SK-N-SH (cell line): ENCODE data around the gene STOX1. TPM values are rescaled to one million over a fixed set of nuclear protein-coding genes. Genes with fewer than 3 reads are reported as not detected.
A peak's percentile ranks its signal among the peaks of the same experiment; 100 is the strongest.

Experiments used
- CTCF ChIA-PET: fragments of 300-600, 350-600 bp; formaldehyde crosslinking; extraction: SDS; loops from one replicate; lab custom pipeline; 2021; lab: Yijun Ruan, JAX
- POLR2A ChIA-PET: fragments of 350-600 bp; sonication (Branson Sonifier 250); formaldehyde crosslinking; extraction: SDS; loops from one replicate; lab custom pipeline; 2020; ENCODE audit warnings: antibody characterized with exemption, inconsistent platforms; lab: Yijun Ruan, JAX
- DNase-seq: peaks from one replicate; pipeline ENCODE4 v3.0.0; 2012
- H2AFZ ChIP-seq: fragments of 200-600 bp; sonication (generic); 2 replicates; pipeline ENCODE4 v1.8.1; 2016; ENCODE audit warnings: antibody characterized with exemption, mild to moderate bottlenecking, low read depth
- H3F3A ChIP-seq: fragments of 200-600 bp; sonication (generic); replicated peaks from 2 replicates; pipeline ENCODE3; 2016; ENCODE audit warnings: antibody characterized with exemption, mild to moderate bottlenecking; ENCODE audit not compliant: insufficient read depth
- H3K27ac ChIP-seq, 2 experiments: fragments of 200-500 bp in 1 of 2; fragments of 200-600 bp in 1 of 2; sonication (Bioruptor generic) in 1 of 2; sonication (generic), shearing (Covaris generic) in 1 of 2; 2 replicates each; pipeline versions ENCODE4 v1.5.1 to v1.6.1; 2014 to 2016; ENCODE audit warnings: low read depth in 2 of 2, inconsistent platforms in 1 of 2, low read length in 1 of 2, mild to moderate bottlenecking in 1 of 2, mixed read lengths in 1 of 2
- H3K27me3 ChIP-seq: fragments of 200-600 bp; sonication (generic), shearing (Covaris generic); 2 replicates; pipeline ENCODE4 v1.6.1; 2016; ENCODE audit warnings: mixed run types; ENCODE audit not compliant: insufficient read depth
- H3K36me3 ChIP-seq, 2 experiments: fragments of 200-500 bp in 1 of 2; fragments of 200-600 bp in 1 of 2; sonication (Bioruptor generic) in 1 of 2; sonication (generic) in 1 of 2; replicated peaks in 1 of 2; 2 replicates each; pipeline versions ENCODE3 to v1.5.1; 2014 to 2016; ENCODE audit warnings: low read length in 1 of 2, mild to moderate bottlenecking in 1 of 2; ENCODE audit not compliant: insufficient read depth in 2 of 2, control insufficient read depth in 1 of 2
- H3K4me1 ChIP-seq, 2 experiments: fragments of 200-500 bp in 1 of 2; fragments of 200-600 bp in 1 of 2; sonication (Bioruptor generic) in 1 of 2; sonication (generic), shearing (Covaris generic) in 1 of 2; 2 replicates each; pipeline versions ENCODE4 v1.5.1 to v1.6.1; 2014 to 2016; ENCODE audit warnings: low read depth in 1 of 2, low read length in 1 of 2, mixed run types in 1 of 2; ENCODE audit not compliant: insufficient read depth in 2 of 2, control insufficient read depth in 1 of 2
- H3K4me2 ChIP-seq: fragments of 200-600 bp; sonication (generic), shearing (Covaris generic); 2 replicates; pipeline ENCODE4 v1.6.1; 2017; ENCODE audit warnings: mixed run types
- H3K4me3 ChIP-seq, 2 experiments: fragments of 200-500 bp in 1 of 2; fragments of 200-600 bp in 1 of 2; sonication (Bioruptor generic) in 1 of 2; sonication (generic), shearing (Covaris generic) in 1 of 2; 2 replicates each; pipeline versions ENCODE4 v1.5.1 to v1.8.1; 2014 to 2016; ENCODE audit warnings: low read depth in 2 of 2, inconsistent platforms in 1 of 2, low read length in 1 of 2, mild to moderate bottlenecking in 1 of 2, mixed read lengths in 1 of 2, moderate library complexity in 1 of 2
- H3K79me2 ChIP-seq: fragments of 200-600 bp; sonication (generic); 2 replicates; pipeline ENCODE4 v1.8.1; 2017; ENCODE audit warnings: mild to moderate bottlenecking; ENCODE audit not compliant: insufficient read depth
- H3K9ac ChIP-seq: fragments of 200-600 bp; sonication (generic); 2 replicates; pipeline ENCODE4 v1.6.1; 2017; ENCODE audit warnings: mixed run types
- H3K9me2 ChIP-seq: fragments of 200-600 bp; sonication (generic); 2 replicates; pipeline ENCODE4 v1.6.1; 2017; ENCODE audit warnings: mixed run types
- H3K9me3 ChIP-seq: fragments of 200-600 bp; sonication (generic); 2 replicates; pipeline ENCODE4 v1.6.1; 2017; ENCODE audit warnings: mixed run types, mild to moderate bottlenecking, moderate library complexity
- H4K20me1 ChIP-seq: fragments of 200-600 bp; sonication (generic); 2 replicates; pipeline ENCODE4 v1.6.1; 2017; ENCODE audit warnings: mild to moderate bottlenecking, mixed run types; ENCODE audit not compliant: insufficient read depth
- ELF1 ChIP-seq: IDR thresholded peaks from 2 replicates; pipeline ENCODE4 v1.4.0; 2012
- EP300 ChIP-seq, 2 experiments: IDR thresholded peaks; 2 replicates each; pipeline versions ENCODE4 v1.4.0 to v1.6.1; 2012; ENCODE audit warnings: borderline replicate concordance in 1 of 2, low read depth in 1 of 2, low read length in 1 of 2
- EZH2phosphoT487 ChIP-seq: fragments of 200-600 bp; sonication (generic); IDR thresholded peaks from 2 replicates; pipeline ENCODE4 v1.6.1; 2017; ENCODE audit warnings: low read depth, mixed run types, mild to moderate bottlenecking, antibody characterized with exemption, moderate library complexity, borderline replicate concordance
- FOSL2 ChIP-seq: IDR thresholded peaks from 2 replicates; pipeline ENCODE4 v1.4.0; 2012; ENCODE audit warnings: low read depth, mild to moderate bottlenecking, moderate library complexity, borderline replicate concordance
- GABPA ChIP-seq: IDR thresholded peaks from 2 replicates; pipeline ENCODE4 v1.4.0; 2012; ENCODE audit warnings: low read depth, mild to moderate bottlenecking
- JUND ChIP-seq: IDR thresholded peaks from 2 replicates; pipeline ENCODE4 v1.4.0; 2012
- MEF2A ChIP-seq: IDR thresholded peaks from 2 replicates; pipeline ENCODE4 v1.4.0; 2012; ENCODE audit warnings: low read depth, borderline replicate concordance
- NFIC ChIP-seq: IDR thresholded peaks from 2 replicates; pipeline ENCODE4 v1.4.0; 2012; ENCODE audit warnings: borderline replicate concordance
- NRF1 ChIP-seq: IDR thresholded peaks from 2 replicates; pipeline ENCODE4 v1.6.1; 2012; ENCODE audit warnings: low read depth, mild to moderate bottlenecking, low read length
- RAD21 ChIP-seq: IDR thresholded peaks from 2 replicates; pipeline ENCODE4 v1.6.1; 2012; ENCODE audit warnings: mild to moderate bottlenecking, low read length
- RXRA ChIP-seq: IDR thresholded peaks from 2 replicates; pipeline ENCODE4 v1.4.0; 2012; ENCODE audit warnings: low read depth, mild to moderate bottlenecking, borderline replicate concordance
- SMC3 ChIP-seq: IDR thresholded peaks from 2 replicates; pipeline ENCODE4 v1.6.1; 2012; ENCODE audit warnings: low read depth, low read length, improper control_type of control experiment
- TEAD4 ChIP-seq: IDR thresholded peaks from 2 replicates; pipeline ENCODE4 v1.4.0; 2012; ENCODE audit warnings: mild to moderate bottlenecking, borderline replicate concordance; ENCODE audit not compliant: insufficient read depth
- YY1 ChIP-seq: IDR thresholded peaks from 2 replicates; pipeline ENCODE4 v1.4.0; 2012; ENCODE audit warnings: low read depth, mild to moderate bottlenecking
- WGBS: methylation state at CpG from one replicate; pipeline ENCODE4 v1.1.6; 2017; ENCODE audit warnings: low lambda C conversion rate; 5-methylcytosine and 5-hydroxymethylcytosine counted together
- polyA plus RNA-seq, 3 experiments: library from polyadenylated mRNA; depleted of rRNA; stranded (reverse); fragments of >200 nt; gene quantifications; 2 replicates each; pipeline ENCODE4 v1.2.3, GENCODE V29; 2012
- TF ChIP-seq, protein P1 (sequence below): IDR thresholded peaks from 2 replicates; pipeline ENCODE4 v1.4.0; 2012; ENCODE audit warnings: low read depth, borderline replicate concordance
- TF ChIP-seq, protein P2 (sequence below): fragments of 150-350 bp; IDR thresholded peaks from 2 replicates; pipeline ENCODE4 v1.6.1; 2016; ENCODE audit warnings: mild to moderate bottlenecking, low read depth, low read length
- TF ChIP-seq, protein P3 (sequence below): IDR thresholded peaks from 2 replicates; pipeline ENCODE4 v1.4.0; 2012; ENCODE audit warnings: low read depth, borderline replicate concordance

STOX1 gene
- polyA plus RNA-seq, 1 of the 3 experiments (the other 2 are of a cell fraction) = 0.13 TPM

DNA sequence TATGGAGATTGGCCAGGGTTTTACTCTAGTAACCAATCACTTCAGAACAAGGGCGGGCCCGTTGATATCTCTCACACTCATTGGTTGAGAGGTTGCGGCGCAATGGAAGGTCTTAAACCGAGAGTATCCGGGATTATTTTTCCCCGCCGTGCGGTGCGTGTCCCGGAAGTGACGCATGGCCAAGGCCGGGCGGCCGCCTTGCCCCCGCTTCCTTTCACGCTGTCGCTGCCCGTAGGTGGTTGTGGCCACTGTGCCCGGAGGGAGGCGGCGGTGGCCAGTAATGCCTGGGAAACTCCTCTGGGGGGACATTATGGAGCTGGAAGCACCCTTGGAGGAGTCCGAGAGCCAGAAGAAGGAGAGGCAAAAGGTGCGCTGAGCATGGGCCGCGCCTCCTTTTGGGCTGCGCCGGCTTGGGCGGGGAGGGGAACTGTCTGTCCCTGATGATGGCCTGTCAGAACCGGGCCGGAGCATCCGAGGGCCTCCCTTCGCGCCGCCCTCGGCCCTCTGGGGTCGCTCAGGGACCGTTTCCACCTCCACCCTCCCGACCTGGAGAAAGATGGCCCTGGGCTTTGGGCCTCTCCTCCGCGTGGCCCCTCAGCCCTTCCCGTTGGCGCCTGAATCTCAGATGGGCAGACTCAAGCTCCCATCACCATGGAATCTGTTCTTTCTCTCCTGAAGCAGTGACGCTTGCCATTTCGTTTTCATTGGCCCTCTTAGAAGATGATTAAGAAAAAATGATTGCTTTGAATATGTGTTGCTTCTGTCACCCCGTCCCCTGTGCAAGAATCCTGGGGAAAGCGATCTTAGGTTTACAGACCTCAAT, 74.0 kb downstream of the STOX1 start, which contains the start of gene DDX50 (continued):
- TF ChIP-seq RXRA = no peak
- TF ChIP-seq, all 33 proteins: peak for 13

DNA sequence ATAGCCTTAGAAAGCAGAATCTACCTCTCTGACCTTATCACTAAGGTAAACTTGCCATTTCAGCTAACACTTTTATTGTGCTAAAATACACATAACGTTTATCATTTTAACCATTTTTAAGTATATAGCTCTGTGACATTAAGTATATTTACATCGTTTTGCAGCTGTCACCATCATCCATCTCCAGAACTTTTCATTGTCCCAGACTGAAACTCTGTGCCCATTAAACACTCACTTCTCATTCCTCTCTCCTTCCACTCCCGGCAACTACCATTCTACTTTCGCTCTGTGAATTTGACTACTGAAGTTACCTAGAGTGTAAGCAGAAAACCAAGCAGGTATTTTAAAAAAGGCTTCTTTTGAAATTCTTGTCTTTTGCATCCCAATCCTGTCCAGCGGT, 75.1 kb downstream of the STOX1 start:
- Histone ChIP-seq H3K4me2 (peak overlapping the region; percentile 74), H4K20me1 (no peaks in the 10 kb centered on the region), H3F3A (peaks cover 12% of the 10 kb centered on the region), H3K9me2 (no peaks in the 10 kb centered on the region), H3K36me3 (peaks cover 9 to 24% of the 10 kb centered on the region in 2 experiments), H3K27me3 (no peaks in the 10 kb centered on the region), H3K4me1 (peaks cover 0 to 13% of the 10 kb centered on the region in 2 experiments; a peak in 2 of 4 replicates), H3K79me2 (peaks cover 61% of the 10 kb centered on the region), H3K27ac (peak overlapping the region in 1 of 2 experiments; percentile 97; a peak in 1 of 4 replicates), H3K9me3 (no peaks in the 10 kb centered on the region), H2AFZ (no peak overlapping the region), H3K9ac (peak overlapping the region; percentile 91), H3K4me3 (peak overlapping the region; percentile 75 to 87)
- TF ChIP-seq JUND (no peak), FOSL2 (no peak), NRF1 (no peak), YY1 (no peak), NFIC (no peak), MEF2A (no peak), EP300 (IDR thresholded peaks at IDR 0.05; ENCODE audit: borderline replicate concordance in 1 of 2, low read depth in 1 of 2, low read length in 1 of 2) (no peak), EZH2phosphoT487 (no peak)
- TF ChIP-seq, protein P1, sequence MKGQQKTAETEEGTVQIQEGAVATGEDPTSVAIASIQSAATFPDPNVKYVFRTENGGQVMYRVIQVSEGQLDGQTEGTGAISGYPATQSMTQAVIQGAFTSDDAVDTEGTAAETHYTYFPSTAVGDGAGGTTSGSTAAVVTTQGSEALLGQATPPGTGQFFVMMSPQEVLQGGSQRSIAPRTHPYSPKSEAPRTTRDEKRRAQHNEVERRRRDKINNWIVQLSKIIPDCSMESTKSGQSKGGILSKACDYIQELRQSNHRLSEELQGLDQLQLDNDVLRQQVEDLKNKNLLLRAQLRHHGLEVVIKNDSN = no peak
- TF ChIP-seq, protein P2, sequence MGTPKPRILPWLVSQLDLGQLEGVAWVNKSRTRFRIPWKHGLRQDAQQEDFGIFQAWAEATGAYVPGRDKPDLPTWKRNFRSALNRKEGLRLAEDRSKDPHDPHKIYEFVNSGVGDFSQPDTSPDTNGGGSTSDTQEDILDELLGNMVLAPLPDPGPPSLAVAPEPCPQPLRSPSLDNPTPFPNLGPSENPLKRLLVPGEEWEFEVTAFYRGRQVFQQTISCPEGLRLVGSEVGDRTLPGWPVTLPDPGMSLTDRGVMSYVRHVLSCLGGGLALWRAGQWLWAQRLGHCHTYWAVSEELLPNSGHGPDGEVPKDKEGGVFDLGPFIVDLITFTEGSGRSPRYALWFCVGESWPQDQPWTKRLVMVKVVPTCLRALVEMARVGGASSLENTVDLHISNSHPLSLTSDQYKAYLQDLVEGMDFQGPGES = no peak
- DNase-seq = no peak
- ChIA-PET CTCF (interaction anchor here (1.0 to 1.4 kb wide), 2 partner anchors 38 to 53 kb away, joined by 3 to 5 read pairs; partner anchors contain the start of gene DDX21), POLR2A (no interaction called here)
- WGBS = 33% methylated on average over 5 of the region's 5 CpGs

DNA sequence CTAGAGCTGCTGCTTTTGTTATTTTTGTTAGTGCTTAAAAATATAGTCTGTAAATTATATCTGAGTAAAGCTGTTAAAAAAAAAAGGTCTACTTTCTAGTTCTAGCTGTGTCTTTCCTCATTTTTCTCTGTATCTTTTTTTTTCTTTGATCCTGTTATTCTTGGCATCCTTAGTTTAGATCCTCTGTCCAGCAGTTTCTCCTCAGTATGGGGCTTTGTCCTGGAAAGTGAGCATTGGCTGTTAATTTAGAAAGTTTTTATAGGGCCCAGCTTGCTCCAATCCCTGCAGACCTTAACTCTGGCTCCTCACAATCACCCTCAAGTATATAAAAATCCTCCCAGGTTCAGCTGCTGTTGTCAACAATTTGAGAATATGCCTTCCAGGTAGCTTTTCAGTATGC, 97.3 kb downstream of the STOX1 start:
- Histone ChIP-seq H3K4me3 (no peak overlapping the region), H3K27ac (no peak overlapping the region), H3K9me2 (no peaks in the 10 kb centered on the region), H3K4me1 (no peaks in the 10 kb centered on the region), H3K9ac (no peak overlapping the region), H2AFZ (no peak overlapping the region), H3K4me2 (no peak overlapping the region), H4K20me1 (no peaks in the 10 kb centered on the region), H3K27me3 (no peaks in the 10 kb centered on the region), H3F3A (peaks cover 10% of the 10 kb centered on the region), H3K36me3 (peaks cover 15 to 44% of the 10 kb centered on the region in 2 experiments), H3K9me3 (no peaks in the 10 kb centered on the region), H3K79me2 (peaks cover 40% of the 10 kb centered on the region)
- CTCF ChIA-PET = no interaction called here
- POLR2A ChIA-PET = no interaction called here
- DNase-seq = no peak
- TF ChIP-seq EZH2phosphoT487 = no peak
- TF ChIP-seq TEAD4 = no peak
- TF ChIP-seq, protein P1 = no peak
- TF ChIP-seq SMC3 = no peak
- TF ChIP-seq RXRA = no peak
- TF ChIP-seq, protein P2 = no peak
- TF ChIP-seq, protein P3, sequence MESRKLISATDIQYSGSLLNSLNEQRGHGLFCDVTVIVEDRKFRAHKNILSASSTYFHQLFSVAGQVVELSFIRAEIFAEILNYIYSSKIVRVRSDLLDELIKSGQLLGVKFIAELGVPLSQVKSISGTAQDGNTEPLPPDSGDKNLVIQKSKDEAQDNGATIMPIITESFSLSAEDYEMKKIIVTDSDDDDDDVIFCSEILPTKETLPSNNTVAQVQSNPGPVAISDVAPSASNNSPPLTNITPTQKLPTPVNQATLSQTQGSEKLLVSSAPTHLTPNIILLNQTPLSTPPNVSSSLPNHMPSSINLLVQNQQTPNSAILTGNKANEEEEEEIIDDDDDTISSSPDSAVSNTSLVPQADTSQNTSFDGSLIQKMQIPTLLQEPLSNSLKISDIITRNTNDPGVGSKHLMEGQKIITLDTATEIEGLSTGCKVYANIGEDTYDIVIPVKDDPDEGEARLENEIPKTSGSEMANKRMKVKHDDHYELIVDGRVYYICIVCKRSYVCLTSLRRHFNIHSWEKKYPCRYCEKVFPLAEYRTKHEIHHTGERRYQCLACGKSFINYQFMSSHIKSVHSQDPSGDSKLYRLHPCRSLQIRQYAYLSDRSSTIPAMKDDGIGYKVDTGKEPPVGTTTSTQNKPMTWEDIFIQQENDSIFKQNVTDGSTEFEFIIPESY = no peak
- no peak for TF ChIP-seq RAD21
- no peak for TF ChIP-seq ELF1
- no peak for TF ChIP-seq GABPA
